Aorta (tissue), 5 donors: Measurements from ENCODE around the gene ZNF879. TPM values are rescaled to one million over a fixed set of nuclear protein-coding genes. Genes with fewer than 3 reads are reported as not detected.

ENCODE experiments used
- ATAC-seq: fragments of 200-7000 bp; cut with Tn5 transposase; one replicate; pipeline ENCODE4 v1.9.1; 2022; ENCODE audit warnings: moderate library complexity; ENCODE audit not compliant: low FRiP score
- DNase-seq, 2 donors: peaks; one replicate each; pipeline ENCODE4 v3.0.0-alpha.2; 2020
- H3K27ac ChIP-seq, 2 donors: one replicate each; pipeline ENCODE4 v1.5.1; 2013; ENCODE audit warnings: low read length in 2 of 2, mild to moderate bottlenecking in 2 of 2, moderate library complexity in 2 of 2, control low read depth in 1 of 2, inconsistent platforms in 1 of 2, low read depth in 1 of 2
- H3K27me3 ChIP-seq, 2 donors: one replicate each; pipeline ENCODE4 v1.6.1; 2013; ENCODE audit warnings: control low read depth in 1 of 2, low read length in 1 of 2, mild to moderate bottlenecking in 1 of 2, moderate library complexity in 1 of 2; ENCODE audit not compliant: insufficient read depth in 2 of 2, control insufficient read depth in 1 of 2
- H3K36me3 ChIP-seq, 2 donors: one replicate each; pipeline ENCODE4 v1.6.1; 2013; ENCODE audit warnings: control low read depth in 1 of 2, low read length in 1 of 2, mild to moderate bottlenecking in 1 of 2; ENCODE audit not compliant: insufficient read depth in 2 of 2, control insufficient read depth in 1 of 2
- H3K4me1 ChIP-seq, 2 donors: one replicate each; pipeline ENCODE4 v1.6.1; 2013; ENCODE audit warnings: low read length in 2 of 2, control low read depth in 1 of 2, mild to moderate bottlenecking in 1 of 2, moderate library complexity in 1 of 2; ENCODE audit not compliant: insufficient read depth in 2 of 2, control insufficient read depth in 1 of 2
- H3K4me3 ChIP-seq, 2 donors: one replicate each; pipeline ENCODE4 v1.5.1; 2013; ENCODE audit warnings: low read length in 2 of 2, control low read depth in 1 of 2, mild to moderate bottlenecking in 1 of 2
- H3K9me3 ChIP-seq: one replicate; pipeline ENCODE4 v1.6.1; 2013; ENCODE audit warnings: mild to moderate bottlenecking, low read length; ENCODE audit not compliant: control insufficient read depth
- WGBS, 2 donors: extraction: QIAGEN DNeasy Blood & Tissue Kit; methylation state at CpG; one replicate each; pipeline ENCODE4 v1.1.7; 2013; 5-methylcytosine and 5-hydroxymethylcytosine counted together
- intact Hi-C, 2 donors: fragments of 100-400 bp; cut with DNase I; formaldehyde crosslinking; loops; one replicate each; pipeline versions ENCODE4 v1.14.2 to v1.15.0; 2022
- long read RNA-seq, 2 donors: library from polyadenylated mRNA; unstranded; transcript quantifications; one replicate each; pipeline ENCODE4 v2.0.0, GENCODE V29; 2020 to 2021
- polyA plus RNA-seq, 2 donors: library from polyadenylated mRNA; stranded (reverse); fragments of 200-250 nt; gene quantifications; one replicate each; pipeline ENCODE4 v1.2.3, GENCODE V29; 2013
- total RNA-seq, 2 donors: library from RNA; stranded (reverse); fragmentation: NEBNext Ultra II Directional; extraction: Animal tissue kit (Norgen Biotek cat#: 25700); gene quantifications; one replicate each; pipeline ENCODE4 v1.2.1, GENCODE V29; 2021
- donor health status: healthy with polysubstance abuse.
- donor health status: Bipolar disorder and iron deficiency.
- donor health status: DM: no; HTN: no; CAD: no.
- donor health status: DM: no; HTN: no; CAD: no.
- donor health status: DM: yes; HTN: yes; CAD: no.

The ZNF879 gene
- total RNA-seq (1 to 10 TPM; 5.7 to 6.1 TPM), polyA plus RNA-seq (1 to 10 TPM; 1.4 to 2.9 TPM)
- long read RNA-seq, donor 1, transcript ZNF879-201 (5 exons, 3,304 nt) = major isoform, 6 of 9 reads
- long read RNA-seq, donor 1, partial matches to known transcripts = 1 of 9 reads
- long read RNA-seq, donor 1, other reads (novel, unspliced or antisense) = 1 of 9 reads
- long read RNA-seq, donor 2, partial matches to known transcripts = 0 of 3 reads
- long read RNA-seq, donor 2, other reads (novel, unspliced or antisense) = 2 of 3 reads

- ATAC-seq (peak; percentile 96), DNase-seq (peak; percentile 96 to 97)
- Histone ChIP-seq H3K27me3 (no peaks in the 10 kb centered on the region), H3K9me3 (peaks cover 13% of the 10 kb centered on the region), H3K36me3 (peaks cover 13 to 14% of the 10 kb centered on the region in 2 donors), H3K27ac (peak within 1 kb of the TSS in 1 of 2 donors; percentile 88), H3K4me1 (no peaks in the 10 kb centered on the region), H3K4me3 (peak within 1 kb of the TSS; percentile 86 to 99)
- intact Hi-C loops = no loop called here
- WGBS, 2 donors = 0 to 1% methylated on average over 66 to 72 of the region's 72 CpGs
Observed at GRCh38 chr5:179023528-179024189, at the start of gene ZNF879. TSS of gene ZNF879 (plus strand) at chr5:179023804. CDS start at chr5:179025005, 1,201 bp downstream.

- Histone ChIP-seq H3K4me3 (no peak overlapping the region), H3K27ac (no peak overlapping the region), H3K27me3 (no peaks in the 10 kb centered on the region), H3K9me3 (peaks cover 54% of the 10 kb centered on the region), H3K4me1 (no peaks in the 10 kb centered on the region), H3K36me3 (no peaks in the 10 kb centered on the region)
- ATAC-seq (no peak), DNase-seq (no peak)
- intact Hi-C loops = no loop called here
- 97 to 99% methylated on average over 15 of the region's 15 CpGs for WGBS, 2 donors
Observed at GRCh38 chr5:178981381-178981780, 42.2 kb upstream of the ZNF879 start.

GRCh38 chr5:178982941-178983340, 40.7 kb upstream of the ZNF879 start:
- intact Hi-C loops = no loop called here
- Histone ChIP-seq H3K9me3 (peaks cover 47% of the 10 kb centered on the region), H3K36me3 (no peaks in the 10 kb centered on the region), H3K27me3 (no peaks in the 10 kb centered on the region), H3K4me1 (no peaks in the 10 kb centered on the region), H3K27ac (no peak overlapping the region), H3K4me3 (no peak overlapping the region)
- no peak for ATAC-seq
- 95 to 98% methylated on average over 17 of the region's 17 CpGs for WGBS, 2 donors
- no peak for DNase-seq

GRCh38 chr5:178983728-178984127, 39.9 kb upstream of the ZNF879 start:
- no peak overlapping the region for H3K27ac ChIP-seq
- WGBS, 2 donors = 95 to 96% methylated on average over 10 of the region's 10 CpGs
- ATAC-seq (no peak), DNase-seq (no peak)
- H3K27me3 ChIP-seq = no peaks in the 10 kb centered on the region
- intact Hi-C loops = no loop called here
- peaks cover 49% of the 10 kb centered on the region for H3K9me3 ChIP-seq
- H3K4me3 ChIP-seq = no peak overlapping the region
- no peaks in the 10 kb centered on the region for H3K36me3 ChIP-seq
- no peaks in the 10 kb centered on the region for H3K4me1 ChIP-seq

- DNase-seq = no peak
- H3K36me3 ChIP-seq = no peaks in the 10 kb centered on the region
- H3K27ac ChIP-seq = no peak overlapping the region
- intact Hi-C loops = no loop called here
- no peaks in the 10 kb centered on the region for H3K4me1 ChIP-seq
- ATAC-seq = no peak
- H3K4me3 ChIP-seq = no peak overlapping the region
- peaks cover 44% of the 10 kb centered on the region for H3K9me3 ChIP-seq
- 94 to 97% methylated on average over 37 of the region's 37 CpGs for WGBS, 2 donors
- H3K27me3 ChIP-seq = no peaks in the 10 kb centered on the region
Observed at GRCh38 chr5:178984145-178985072, 39.2 kb upstream of the ZNF879 start.

GRCh38 chr5:178986326-178986960, 37.2 kb upstream of the ZNF879 start:
- peaks cover 35% of the 10 kb centered on the region for H3K9me3 ChIP-seq
- no peaks in the 10 kb centered on the region for H3K4me1 ChIP-seq
- H3K27ac ChIP-seq = no peak overlapping the region
- H3K4me3 ChIP-seq = no peak overlapping the region
- intact Hi-C loops = no loop called here
- WGBS, 2 donors = 98% methylated on average over 43 of the region's 43 CpGs
- ATAC-seq = peak; percentile 8
- H3K36me3 ChIP-seq = no peaks in the 10 kb centered on the region
- no peak for DNase-seq
- H3K27me3 ChIP-seq = no peaks in the 10 kb centered on the region

GRCh38 chr5:178988436-178989220, 35.0 kb upstream of the ZNF879 start:
- Histone ChIP-seq H3K4me1 (no peaks in the 10 kb centered on the region), H3K4me3 (no peak overlapping the region), H3K27me3 (no peaks in the 10 kb centered on the region), H3K36me3 (no peaks in the 10 kb centered on the region), H3K9me3 (peaks cover 22% of the 10 kb centered on the region), H3K27ac (no peak overlapping the region)
- ATAC-seq = no peak
- WGBS, 2 donors = 93% methylated on average over 27 of the region's 27 CpGs
- DNase-seq = no peak
- intact Hi-C loops = no loop called here

- intact Hi-C loops = no loop called here
- no peak overlapping the region for H3K27ac ChIP-seq
- ATAC-seq (no peak), DNase-seq (no peak)
- no peak overlapping the region for H3K4me3 ChIP-seq
- H3K27me3 ChIP-seq = no peaks in the 10 kb centered on the region
- no peaks in the 10 kb centered on the region for H3K4me1 ChIP-seq
- H3K36me3 ChIP-seq = no peaks in the 10 kb centered on the region
- H3K9me3 ChIP-seq = peaks cover 19% of the 10 kb centered on the region
- 93 to 95% methylated on average over 7 of the region's 7 CpGs for WGBS, 2 donors
Observed at GRCh38 chr5:178989311-178989710, 34.3 kb upstream of the ZNF879 start.
